ENCODE measurements around the gene F2RL1.
"Not testable (repeated sequence)": the region's sequence is repeated elsewhere in the genome, so short reads cannot be mapped to it uniquely, and the experiment has no call there.

F2RL1 gene, protein sequence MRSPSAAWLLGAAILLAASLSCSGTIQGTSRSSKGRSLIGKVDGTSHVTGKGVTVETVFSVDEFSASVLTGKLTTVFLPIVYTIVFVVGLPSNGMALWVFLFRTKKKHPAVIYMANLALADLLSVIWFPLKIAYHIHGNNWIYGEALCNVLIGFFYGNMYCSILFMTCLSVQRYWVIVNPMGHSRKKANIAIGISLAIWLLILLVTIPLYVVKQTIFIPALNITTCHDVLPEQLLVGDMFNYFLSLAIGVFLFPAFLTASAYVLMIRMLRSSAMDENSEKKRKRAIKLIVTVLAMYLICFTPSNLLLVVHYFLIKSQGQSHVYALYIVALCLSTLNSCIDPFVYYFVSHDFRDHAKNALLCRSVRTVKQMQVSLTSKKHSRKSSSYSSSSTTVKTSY

DNA sequence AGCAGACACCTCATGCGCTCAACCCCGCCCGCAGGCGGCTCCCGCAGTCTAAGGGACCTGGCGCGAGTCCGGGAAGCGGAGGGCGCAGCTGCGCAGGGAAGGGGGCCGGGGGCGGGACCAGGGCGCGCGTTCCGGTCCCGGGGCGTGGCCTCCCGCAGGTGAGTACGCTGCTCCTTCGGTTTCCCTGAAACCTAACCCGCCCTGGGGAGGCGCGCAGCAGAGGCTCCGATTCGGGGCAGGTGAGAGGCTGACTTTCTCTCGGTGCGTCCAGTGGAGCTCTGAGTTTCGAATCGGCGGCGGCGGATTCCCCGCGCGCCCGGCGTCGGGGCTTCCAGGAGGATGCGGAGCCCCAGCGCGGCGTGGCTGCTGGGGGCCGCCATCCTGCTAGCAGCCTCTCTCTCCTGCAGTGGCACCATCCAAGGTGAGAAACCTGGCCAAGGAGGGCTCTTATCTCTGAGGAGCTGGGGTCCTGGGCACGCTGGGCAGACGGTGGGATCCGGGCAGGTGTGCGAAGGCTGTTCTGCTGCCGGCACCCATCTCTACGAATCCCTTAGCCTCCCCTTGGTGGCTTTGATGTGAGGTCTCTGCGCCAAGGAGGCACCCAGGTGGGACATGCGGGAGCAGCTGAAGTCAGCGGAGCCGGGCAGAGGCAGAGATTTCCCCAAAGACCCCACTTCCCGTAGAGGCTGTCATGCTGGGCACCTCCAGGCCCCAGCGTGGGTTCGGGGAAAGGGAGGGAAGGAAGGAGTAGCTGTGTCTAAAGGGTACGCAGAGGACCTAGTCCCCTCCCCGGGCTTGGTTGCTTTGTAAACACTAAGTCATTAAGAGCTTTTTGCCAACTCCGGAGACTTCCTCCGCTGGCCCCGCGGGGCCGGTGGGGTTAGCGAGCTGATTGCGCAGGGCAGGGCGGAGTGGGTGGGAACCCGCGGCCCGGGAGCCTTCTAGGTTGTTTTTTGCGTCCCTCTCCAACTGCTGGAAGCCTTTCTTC lies at the start of gene F2RL1:
Gene F2RL1 (plus strand): TSS at position 187 of the 988 bp plus-strand sequence. CDS start 153 bp downstream, at position 340.
- peak; percentile 80 for DNase-seq

DNA sequence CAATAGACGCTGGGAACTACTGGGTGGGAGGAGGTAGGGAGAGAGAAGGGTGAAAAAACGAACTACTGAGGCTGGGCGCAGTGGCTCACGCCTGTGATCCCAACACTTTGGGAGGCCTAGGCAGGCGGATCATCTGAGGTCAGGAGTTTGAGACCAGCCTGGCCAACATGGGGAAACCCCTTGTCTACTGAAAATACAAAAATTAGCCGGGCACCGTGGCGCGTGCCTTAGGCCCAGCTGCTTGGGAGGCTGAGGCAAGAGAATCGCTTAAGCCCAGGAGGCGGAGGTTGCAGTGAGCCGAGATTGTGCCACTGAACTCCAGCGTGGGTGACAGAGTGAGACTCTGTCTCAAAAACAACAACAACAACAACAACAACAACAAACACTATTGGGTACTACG lies 47.8 kb upstream of the F2RL1 start:
- not testable (repeated sequence) for DNase-seq

DNA sequence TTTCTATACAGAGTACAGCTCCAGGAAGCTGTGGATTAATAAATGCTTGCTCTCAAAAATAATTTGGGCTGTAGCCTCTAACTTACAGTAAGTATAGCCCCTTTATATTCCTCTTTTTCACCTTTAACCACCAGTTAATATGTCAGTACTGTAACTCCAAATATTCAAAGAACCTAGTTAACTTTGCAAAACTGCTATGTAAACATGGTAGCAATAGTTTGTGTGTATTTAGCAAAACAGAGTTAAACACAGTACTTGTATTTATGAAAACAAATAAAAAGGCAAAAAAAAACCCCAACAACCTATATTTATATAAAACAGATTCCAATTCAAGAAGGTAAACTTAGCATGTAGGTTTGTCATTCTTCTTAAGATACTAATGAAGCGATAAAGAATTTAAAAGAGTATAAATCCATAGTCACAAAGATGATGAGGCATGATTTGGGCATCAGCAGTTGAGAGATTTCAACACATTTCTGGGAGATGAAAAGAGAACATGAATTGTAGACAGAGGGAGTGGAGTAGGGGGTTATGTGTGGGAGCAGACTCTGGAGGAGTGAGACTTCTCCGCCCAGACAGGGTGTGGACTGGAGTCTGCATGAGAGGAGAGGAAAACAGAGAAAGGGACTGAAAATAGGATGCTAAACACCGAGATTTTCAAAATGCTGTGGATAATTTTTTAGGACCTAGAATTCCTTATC lies 47.0 kb upstream of the F2RL1 start:
- no peak for DNase-seq

DNA sequence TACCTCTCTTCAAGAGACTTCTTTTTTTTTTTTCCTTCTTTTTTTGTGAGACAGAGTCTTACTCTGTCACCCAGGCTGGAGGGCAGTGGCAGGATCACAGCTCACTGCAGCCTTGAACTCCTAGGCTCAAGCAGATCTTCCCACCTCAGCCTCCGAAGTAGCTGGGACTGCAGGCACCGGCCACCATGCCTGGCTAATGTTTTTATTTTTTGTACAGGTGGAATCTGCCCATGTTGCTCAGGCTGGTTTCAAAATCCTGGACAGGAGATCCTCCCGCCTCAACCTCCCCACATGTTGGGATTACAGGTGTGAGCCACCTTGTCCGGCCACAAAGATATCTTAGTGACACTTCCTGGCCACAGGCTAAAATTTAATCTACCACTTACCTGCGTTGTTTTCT lies 42.9 kb upstream of the F2RL1 start:
- no peak for DNase-seq

DNA sequence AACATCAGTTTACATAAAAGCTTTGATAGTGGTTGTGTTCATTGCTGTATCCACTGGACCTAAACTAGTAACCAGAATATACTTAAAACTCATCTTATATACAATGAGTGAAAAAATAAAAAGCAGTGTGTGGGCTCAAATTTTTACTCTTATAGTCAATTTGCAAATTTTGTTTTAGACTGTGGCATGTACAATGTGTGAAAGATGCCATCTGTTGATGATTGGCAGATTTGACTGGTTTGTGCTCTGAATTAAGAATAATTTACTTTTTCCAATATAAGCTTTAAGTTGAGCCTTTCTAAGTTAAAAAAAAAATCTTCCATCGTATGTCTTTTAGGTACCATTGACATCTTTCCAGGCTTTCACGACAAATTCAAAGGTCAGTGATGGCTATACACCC lies 42.4 kb upstream of the F2RL1 start:
- no peak for DNase-seq

DNA sequence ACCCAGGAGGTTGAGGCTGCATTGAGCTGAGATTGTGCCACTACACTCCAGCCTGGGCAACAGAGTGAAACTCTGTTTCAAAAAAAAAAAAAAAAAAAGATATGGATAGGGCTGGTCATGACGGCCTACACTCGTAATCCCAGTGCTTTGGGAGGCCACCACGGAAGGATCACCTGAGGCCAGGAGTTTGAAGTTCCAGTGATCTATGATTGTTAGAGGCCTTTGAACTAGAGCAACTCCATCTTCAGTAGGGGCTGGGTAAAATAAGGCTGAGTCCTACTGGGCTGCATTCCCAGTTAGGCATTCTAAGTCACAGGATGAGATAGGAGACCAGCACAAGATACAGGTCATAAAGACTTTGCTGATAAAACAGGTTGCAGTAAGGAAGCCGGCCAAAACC lies 38.2 kb upstream of the F2RL1 start:
- not testable (repeated sequence) for DNase-seq

DNA sequence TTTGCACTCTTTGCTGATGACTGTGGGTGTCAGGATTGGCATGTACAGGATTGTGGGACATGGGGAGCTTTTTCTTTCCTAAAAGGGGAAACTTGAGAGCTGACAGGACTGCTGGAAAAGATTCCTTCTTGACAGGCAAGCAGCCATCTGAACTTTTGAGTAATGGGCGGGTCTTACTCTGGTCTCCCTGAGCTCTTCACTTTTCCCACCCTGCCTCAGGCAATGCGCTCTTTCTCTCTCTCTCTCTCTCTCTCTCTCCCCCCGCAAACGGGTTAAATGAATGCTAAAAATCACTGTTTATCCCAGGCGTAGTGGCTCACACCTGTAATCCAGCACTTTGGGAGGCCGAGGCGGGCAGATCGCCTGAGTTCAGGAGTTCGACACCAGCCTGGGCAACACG lies 37.1 kb upstream of the F2RL1 start:
- DNase-seq = no peak

DNA sequence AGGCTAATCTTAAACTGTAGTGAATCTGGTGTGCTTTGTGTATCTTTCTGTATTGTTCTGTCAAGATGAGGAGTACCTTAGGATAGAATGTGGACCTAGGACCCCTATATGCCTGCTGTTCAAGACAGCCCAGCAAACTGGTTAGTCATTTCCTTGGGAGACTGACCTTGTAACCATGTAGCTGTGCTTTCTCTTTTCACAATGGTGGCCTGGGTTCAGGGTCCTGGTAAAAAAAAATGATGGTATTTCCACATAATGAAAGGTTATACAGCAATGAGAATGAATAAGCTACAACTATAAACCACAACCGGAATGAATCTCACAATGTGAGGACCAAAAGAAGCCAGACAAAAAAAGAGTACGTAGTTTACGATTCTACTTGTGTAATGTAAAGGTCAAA lies 36.4 kb upstream of the F2RL1 start:
- no peak for DNase-seq

DNA sequence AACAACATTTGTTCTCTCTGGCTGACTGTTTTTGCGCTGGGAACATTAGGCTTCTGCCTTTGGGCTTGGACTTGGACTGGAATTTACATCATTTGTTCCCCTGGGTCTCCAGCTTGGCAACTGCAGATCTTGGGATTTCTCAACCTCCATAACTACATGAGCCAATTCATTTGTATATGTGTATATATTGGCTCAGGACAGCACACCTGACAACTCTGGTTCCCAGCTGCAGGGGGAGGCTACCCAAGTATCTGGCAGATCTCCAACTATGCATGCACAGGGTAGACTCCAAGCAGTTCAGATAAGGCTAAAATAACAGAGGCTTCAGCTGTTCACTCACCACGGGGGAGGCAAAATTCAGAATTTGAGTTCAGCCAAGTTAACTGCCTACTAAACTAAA lies 31.6 kb upstream of the F2RL1 start:
- DNase-seq = no peak

DNA sequence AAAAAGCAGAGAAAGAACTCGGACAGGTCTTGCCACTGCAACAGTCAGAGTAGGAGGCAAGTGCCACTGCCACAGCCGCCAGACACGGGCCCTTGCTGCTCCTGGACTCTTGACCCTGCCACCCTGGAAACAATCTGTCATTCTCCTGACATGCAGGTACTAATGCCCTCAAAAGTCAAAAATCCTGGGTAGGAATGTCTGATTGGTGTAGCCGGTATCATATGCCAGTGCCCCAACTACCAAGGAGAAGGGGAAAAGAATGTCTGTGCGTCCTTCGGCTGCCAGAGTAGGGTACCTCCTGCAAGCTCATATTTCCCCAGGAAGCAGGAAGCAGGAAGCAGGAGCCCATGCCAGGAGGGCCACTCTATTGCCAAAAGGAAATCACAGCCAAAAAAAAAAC lies 30.5 kb upstream of the F2RL1 start:
- no peak for DNase-seq

DNA sequence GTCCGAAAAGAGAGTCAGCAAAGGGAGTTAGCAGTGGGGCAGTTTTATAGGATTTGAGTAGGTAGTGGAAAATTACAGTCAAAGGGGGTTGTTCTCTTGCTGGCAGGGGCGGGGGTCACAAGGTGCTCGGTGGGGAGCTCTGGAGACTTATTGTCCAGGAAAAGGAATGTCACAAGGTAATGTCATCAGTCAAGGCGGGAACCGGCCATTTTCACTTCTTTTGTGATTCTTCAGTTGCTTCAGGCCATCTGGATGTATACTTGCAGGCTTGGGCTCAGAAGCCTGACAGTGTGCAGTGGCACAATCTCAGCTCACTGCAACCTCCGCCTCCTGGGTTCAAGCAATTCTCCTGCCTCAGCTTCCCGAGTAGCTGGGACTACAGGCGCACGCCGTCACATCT lies 29.6 kb upstream of the F2RL1 start:
- not testable (repeated sequence) for DNase-seq

DNA sequence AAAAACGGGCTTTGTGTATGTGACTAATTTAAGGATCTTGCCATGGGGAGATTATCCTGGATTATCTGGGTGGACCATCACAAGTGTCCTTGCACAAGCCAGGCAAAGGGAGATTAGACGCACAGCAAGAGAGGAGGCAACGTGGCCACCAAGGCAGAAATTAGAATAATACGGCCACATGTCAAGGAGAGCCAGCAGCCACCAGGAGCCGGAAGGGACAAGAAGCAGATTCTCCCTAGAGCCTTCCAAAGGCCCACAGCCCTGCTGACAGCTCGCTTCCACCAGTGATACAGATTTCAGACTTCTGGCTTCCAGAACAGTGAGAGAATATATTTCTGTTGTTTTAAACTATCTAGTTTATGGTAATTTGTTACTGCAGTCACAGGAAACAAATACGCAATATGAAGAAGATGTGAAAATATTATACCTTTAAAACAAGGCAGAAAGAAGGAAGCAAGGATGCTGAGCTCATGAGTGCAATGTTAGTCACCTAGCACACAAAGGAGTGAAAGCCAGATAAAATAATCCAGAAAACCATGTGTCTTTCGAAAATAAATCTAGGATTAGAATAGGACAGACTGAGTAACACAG lies 28.7 kb upstream of the F2RL1 start:
- DNase-seq = no peak

DNA sequence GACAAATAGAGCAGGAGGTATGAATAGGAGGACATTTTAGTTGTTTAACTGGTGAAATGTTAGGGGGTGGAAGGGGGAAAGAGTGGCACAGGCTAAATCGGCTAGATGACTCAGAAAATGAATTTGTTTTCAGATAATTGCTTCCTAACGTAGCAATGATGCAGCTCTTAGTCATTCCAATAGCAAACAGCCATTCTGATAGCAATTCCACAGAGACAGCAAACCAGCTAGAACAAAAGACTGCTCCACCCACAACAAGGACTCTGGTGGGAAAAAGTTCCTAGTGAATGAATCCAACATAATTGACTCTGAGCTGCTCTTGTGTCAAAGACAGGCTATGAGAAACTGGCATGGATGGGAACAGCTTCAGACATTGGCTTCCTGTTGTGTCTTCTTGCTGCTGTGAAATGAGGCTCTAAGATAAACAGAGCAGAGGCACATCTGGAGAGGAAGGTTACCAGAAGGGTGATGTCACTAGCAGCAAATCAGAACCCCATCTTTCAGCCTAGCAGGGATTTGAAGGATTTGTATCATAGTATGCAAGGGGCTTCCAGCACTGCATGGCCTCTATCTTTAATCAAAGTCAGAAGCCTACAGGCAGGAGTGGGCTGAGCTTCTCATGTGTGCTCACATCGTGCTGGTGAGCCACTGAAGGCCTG lies 28.1 kb upstream of the F2RL1 start:
- no peak for DNase-seq

DNA sequence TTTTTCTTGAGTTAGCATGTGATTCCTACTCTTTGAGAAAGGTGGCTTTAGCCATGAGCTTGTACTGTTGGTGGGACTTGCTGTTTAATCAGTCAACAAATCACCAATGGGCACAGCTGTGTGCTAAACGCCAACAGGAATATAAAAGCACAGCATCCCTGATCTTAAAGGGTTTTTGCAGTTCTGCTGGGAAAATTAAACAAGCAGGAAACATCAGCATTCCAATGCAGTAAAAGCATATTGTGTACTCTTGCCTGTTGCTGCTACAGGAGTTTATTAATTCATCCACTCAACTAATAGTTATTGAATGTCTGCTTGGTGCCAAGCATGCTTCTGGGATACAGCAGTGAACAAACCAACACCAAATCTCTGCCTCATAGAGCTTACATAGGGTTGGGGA lies 27.4 kb upstream of the F2RL1 start:
- no peak for DNase-seq

DNA sequence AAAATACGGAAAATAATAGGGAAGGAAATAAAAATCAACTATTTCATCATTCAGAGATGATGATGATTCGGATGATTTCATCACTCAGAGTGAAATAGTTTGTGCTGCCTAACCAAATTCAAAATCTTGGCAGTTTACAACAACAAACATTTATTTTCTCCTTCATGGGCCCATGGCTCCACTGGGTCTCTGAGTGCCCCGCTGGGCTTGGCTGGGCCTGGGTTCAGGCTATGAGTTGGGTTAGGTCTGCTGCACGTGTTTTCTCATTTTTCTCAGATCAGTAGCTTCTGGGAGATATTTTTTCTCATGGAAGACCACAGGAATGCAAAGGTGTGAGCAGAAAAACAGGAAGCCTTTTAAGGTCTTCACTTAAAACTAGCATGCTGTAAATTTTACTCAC lies 24.0 kb upstream of the F2RL1 start:
- no peak for DNase-seq

DNA sequence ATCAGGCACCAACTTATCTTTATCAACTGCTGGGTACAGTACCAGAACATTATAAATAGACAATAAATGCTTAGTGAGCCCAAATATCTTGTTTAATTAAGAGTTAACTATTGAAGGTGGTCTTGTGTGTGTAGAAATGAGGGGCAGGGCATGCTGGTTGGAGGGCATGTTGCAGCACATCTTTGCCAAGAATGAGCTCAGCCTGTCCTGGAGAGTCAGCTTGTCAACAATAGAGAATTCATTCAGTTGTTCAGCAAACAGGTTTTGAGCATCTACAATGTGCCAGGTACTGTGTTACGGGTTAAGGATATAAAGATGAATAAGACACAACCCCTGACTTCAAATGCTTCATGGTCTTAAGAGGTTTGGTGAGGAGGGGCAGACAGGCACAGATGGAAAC lies 19.2 kb upstream of the F2RL1 start:
- DNase-seq = no peak

DNA sequence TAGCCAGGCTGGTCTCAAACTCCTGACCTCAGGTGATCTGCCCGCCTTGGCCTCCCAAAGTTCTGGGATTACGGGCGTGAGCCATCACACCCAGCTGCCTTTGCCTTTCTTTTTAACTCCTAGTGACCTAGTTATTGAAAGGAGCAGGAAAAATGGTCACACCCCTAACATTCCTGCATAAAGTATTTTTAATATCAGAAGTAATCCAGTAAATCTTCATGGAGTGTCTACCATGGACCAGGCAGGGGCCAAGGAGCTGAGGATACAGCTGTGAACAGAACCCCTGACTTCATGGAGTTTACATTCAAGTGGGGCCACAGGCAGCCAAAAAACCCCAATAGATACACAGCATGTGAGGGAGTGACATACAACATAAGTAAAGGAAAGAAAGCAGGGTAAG lies 18.3 kb upstream of the F2RL1 start:
- DNase-seq = no peak

DNA sequence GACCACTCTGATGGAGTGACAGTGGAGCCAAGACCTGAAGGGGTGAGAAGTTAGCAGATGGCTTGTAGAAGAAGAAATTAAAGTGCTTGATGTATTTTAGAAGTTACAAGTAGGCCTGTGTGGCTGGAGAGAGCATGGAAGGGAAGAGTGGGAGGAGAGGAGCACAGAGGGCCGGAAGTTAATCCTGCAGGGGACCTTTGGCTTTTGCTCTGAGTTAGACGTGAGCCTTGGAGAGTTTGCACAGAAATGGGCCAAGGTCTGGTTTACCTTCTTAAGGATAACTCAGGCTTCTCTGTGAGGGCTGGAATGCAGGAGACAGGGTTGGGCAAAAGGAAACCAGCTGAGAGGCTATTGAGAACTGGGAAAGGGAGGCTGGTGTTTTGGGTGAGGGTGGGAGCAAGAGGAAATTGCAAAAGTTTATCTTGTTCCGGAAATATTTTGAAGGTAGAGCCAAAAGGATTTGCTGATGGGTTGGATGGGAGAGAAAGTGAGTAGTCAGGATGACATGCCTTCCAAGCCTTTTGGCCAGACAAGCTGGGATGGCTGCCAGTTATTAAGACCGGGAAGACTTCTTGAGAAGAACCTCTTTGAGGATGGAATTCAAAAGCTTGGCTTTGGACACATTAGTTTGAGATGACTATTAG lies 17.5 kb upstream of the F2RL1 start:
- DNase-seq = no peak

DNA sequence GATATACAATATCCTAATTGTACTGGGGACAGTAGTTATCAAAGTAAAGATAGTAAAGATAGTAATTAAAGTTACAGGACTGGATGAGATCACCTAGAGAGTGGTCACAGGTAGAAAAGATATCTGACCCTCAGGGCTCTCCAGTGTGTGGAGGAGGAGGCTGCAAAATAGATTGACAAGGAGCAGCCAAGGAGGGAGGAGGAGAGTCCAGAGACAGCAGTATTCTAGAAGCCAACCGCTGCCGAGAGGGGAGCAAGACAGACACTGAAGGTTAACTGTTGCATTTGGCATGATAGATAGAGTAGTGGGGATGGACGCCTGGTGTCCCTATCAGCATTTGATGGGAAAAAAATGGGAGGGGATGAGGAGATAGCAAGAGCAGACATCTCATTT lies 17.0 kb upstream of the F2RL1 start:
- DNase-seq = no peak

DNA sequence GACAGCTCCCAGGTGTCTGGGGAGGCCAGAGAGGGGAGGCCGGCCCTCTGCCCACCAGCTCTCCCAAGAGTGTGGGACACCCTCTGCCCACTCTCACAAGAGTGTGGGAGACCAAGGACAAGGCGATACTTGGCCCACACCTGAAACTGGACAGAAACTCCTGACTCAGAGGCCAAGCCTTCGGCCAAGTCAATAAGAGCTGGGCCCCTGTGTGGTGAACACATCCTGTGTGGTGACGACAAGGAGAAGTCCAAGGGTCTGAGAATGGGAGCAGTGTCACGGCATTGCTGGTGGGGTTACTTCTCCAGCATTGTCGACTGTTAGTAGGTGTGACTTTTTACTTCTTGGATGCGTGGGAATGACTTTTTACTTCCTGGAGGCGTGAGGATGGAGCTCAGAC lies 14.6 kb upstream of the F2RL1 start:
- no peak for DNase-seq

DNA sequence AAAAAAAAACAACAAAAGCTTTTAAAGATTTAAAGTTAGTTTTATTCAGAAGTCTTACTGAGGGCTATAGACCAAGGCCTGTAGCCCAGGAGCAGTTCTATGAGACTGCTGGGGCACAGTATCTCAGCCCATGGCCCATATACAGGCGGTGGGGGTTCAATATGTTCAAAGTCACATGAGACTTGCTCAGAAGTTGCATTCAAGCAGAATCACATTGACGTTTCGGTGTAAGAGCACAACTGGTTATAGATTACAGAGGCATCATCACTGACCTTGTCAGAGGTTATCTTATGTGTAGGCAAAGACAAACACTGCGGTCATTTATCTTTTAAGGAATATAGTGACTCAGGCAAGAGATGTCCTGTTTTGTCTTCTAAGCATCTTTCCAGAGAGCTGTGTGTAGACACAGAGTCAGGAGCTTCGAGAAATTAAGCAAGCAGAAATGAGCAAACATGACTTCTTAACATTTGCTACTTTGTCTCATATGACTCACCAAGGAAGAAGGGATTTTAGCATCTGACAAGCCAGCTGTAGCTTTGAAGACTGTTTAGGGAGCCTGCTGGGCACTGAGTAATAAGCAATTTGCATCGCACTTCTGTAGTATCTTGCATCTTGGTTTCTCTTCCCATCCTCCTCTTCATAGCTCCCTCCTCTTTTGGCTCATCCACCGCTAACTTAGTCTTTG lies 12.9 kb upstream of the F2RL1 start:
- no peak for DNase-seq

Measured in activated CD8-positive, alpha-beta memory T cell treated with anti-CD3 and anti-CD28 coated beads for 24 hours (primary cell).